GM18867 (cell line): ENCODE measurements around the gene SCYGR3.
"Not testable (repeated sequence)": the region's sequence is repeated elsewhere in the genome, so short reads cannot be mapped to it uniquely, and the experiment has no call there.

Source experiments
- ATAC-seq: cut with Tn5 transposase; IDR thresholded peaks from one replicate; pipeline ENCODE4 v1.9.1; 2021; ENCODE audit warnings: mild to moderate bottlenecking, moderate library complexity; ENCODE audit not compliant: unreplicated experiment

The SCYGR3 gene

GRCh38 chr2:227614246-227614645 is 394 bp downstream of the SCYGR3 start:
- ATAC-seq = no peak

DNA sequence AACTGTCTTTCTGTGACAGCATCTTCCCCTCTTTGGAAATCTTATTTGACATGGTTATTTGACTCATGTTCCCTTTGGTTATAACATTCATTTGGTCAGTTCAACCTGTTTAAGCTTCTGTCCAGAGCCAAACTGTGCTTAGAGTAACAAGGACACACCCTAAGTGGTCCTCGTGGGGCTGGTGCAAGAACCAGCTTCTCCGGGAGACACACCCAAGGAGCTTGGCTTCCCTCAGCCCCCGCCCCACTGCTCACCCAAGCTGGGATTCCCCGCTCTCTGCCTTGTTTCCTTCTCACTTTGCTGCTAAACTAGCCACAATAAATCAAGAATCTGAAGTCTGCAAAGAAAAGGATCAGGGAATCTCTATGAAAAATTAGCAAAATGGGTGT is 1.4 kb downstream of the SCYGR3 start:
- no peak for ATAC-seq

GRCh38 chr2:227612546-227613271 is 1.9 kb downstream of the SCYGR3 start:
- no peak for ATAC-seq

DNA sequence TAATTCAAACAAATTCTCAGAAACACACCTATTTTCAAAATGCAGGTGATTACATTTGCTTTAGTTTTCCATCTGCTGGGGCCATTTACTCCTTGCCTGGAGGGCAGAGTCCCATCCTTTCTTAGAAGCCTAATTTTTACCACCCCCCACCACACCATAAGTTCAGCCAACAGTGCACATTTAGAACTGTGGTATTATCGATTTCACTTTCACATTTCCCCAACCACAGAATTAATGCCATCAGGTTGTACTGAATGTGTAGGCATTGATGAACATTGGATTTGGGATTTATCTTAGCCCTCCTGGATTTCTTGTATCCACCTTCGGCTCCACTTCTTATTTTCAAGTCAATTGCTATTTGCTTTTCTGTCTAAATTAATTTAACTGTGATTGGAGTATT is 4.5 kb downstream of the SCYGR3 start:
- ATAC-seq = peak; percentile 47

- ATAC-seq = peak; percentile 65
Observed at GRCh38 chr2:227608561-227609338, 5.9 kb downstream of the SCYGR3 start.

GRCh38 chr2:227607941-227608340 is 6.7 kb downstream of the SCYGR3 start:
- ATAC-seq = no peak

DNA sequence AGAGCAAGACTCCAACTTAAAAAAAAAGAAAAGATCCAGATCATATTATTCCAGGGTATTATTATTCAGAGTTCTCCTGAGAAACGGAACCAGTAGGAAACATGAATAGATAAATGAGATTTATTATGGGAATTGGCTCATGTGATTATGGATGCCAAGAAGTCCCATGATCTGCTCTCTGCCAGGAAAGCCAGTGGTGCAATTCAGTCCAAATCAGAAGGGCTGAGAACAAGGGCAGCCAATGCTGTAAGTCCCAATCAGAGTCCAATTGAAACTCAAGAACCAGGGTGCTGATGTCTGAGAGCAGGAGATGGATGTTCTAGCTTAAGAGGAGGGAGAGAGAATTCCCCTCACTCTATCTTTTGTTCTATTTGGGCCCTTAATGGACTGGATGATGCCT is 8.2 kb downstream of the SCYGR3 start:
- no peak for ATAC-seq

- ATAC-seq = no peak
Observed at GRCh38 chr2:227602358-227602757, 12.3 kb downstream of the SCYGR3 start.

DNA sequence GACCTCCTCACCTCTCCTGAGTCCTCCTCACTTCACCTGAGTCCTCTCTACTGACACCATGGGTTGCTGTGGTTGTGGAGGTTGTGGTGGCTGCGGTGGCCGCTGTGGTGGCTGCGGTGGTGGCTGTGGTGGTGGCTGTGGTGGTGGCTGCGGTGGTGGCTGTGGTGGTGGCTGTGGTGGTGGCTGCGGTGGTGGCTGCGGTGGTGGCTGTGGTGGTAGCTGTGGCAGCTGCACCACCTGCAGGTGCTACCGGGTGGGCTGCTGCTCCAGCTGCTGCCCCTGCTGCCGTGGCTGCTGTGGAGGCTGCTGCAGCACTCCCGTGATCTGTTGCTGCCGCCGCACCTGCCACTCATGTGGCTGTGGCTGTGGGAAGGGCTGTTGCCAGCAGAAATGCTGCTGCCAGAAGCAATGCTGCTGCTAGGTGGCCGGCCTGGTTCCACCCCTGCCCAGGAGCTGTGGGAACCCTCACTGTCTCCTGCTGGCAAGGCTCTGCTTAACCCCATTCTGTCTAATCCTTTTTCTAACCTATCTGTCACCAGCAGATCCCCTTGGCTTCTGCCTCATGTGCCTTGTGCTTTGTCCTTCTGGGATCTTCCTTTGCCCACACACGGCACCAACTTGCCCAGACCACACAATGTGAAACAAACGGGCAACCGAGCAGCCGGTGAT is 15.7 kb downstream of the SCYGR3 start, which contains the start of gene SCYGR2:
TSS of gene SCYGR2 (plus strand) at position 59 of the 669 bp plus-strand sequence. CDS start at position 59, 0 bp downstream.
- ATAC-seq = not testable (repeated sequence)

GRCh38 chr2:227597998-227598397 is 16.6 kb downstream of the SCYGR3 start:
- no peak for ATAC-seq

GRCh38 chr2:227597036-227597435 is 17.6 kb downstream of the SCYGR3 start:
- no peak for ATAC-seq

DNA sequence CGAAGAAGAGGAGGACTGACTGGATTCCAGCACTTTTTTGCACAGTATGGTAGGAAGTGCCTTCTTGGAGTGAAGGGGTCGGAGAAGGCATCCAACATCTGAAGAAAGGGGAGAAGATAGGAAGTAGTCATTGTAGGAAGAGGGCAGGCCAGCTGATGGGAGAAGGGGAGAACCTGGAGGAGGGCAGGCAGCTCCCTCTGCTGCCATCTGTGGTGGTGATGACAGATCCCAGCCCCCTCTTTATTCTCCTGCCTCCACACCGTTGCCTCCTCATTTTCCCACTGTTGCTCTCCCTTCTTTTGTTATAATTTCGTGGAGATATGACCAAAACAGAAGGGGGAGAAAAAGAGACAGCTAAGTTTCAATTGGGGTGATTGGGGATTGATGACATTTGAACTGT is 18.8 kb downstream of the SCYGR3 start:
- ATAC-seq = no peak

GRCh38 chr2:227592694-227593387 is 21.8 kb downstream of the SCYGR3 start:
- ATAC-seq = peak; percentile 98

- no peak for ATAC-seq
Observed at GRCh38 chr2:227582369-227582768, 32.3 kb downstream of the SCYGR3 start.

DNA sequence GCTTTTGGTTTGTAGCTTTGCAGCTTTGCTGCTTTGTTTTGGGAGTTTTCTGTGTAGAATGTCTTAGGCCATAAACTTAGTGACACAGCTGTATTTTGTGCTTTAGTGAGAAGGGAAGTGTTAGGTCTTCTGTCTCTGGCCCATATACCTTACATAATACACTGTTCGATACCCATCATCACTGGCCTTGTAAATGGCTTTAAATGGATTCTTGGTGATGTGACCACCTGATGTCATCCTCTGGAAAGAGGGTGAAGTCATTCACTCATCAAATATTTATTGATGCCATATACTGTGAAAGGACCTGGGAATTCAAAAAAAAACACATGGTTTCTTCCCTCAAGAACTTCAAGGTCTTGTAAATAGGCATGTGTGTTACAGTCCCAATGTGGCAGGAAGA is 34.8 kb downstream of the SCYGR3 start:
- ATAC-seq = no peak

- no peak for ATAC-seq
Observed at GRCh38 chr2:227578642-227579041, 36.0 kb downstream of the SCYGR3 start.

DNA sequence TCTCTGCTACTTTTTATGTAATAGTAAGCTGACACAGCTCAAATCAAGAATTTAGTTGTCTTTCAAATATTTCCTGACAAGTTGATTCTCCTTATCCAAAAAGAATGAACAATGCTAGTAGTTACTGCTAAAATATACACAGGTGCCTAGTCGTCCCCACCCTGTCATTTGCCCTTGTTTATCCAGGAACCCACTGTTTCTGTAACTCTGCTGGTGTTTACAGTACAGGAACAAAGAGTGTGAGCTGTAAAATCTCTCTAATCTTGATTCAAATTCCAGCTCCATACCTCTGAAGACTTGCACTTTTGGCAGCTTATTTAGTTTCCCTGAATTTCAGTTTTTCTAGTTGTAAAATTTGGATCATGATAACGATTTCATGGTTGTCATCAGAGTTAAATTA is 37.1 kb downstream of the SCYGR3 start:
- no peak for ATAC-seq

GRCh38 chr2:227576812-227577211 is 37.8 kb downstream of the SCYGR3 start:
- no peak for ATAC-seq

- ATAC-seq = no peak
Observed at GRCh38 chr2:227576110-227576509, 38.5 kb downstream of the SCYGR3 start.

GRCh38 chr2:227570615-227571014 is 44.0 kb downstream of the SCYGR3 start:
- ATAC-seq = no peak

DNA sequence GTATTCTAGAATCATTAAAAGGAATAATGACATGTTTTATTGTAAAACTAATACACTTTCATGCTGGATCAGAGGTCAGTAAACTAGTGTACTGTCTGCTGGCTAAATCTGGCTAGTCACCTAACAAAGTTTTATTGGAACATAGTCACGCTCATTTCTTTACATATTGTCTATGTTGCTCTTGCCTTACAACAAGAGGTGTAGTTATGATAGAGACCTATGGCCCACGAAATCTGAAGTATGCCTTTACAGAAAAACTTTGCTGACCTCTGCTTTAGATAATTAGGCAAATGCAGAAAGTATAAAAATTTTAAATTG is 45.8 kb downstream of the SCYGR3 start:
- ATAC-seq = no peak
